BLaER1 treated with 17β-estradiol and CSF1 and Interleukin-3, amounts not matched to agents 10 nM and 100 nM (cell line): ENCODE measurements around the gene AZIN2.
A peak's percentile ranks its signal among the peaks of the same experiment; 100 is the strongest.

Experiments used
- H3K27ac ChIP-seq, 11 experiments: shearing (Covaris generic); formaldehyde crosslinking; 2 replicates each; pipeline ENCODE4 v1.8.1; 2022
- H3K27me3 ChIP-seq, 11 experiments: shearing (Covaris generic); formaldehyde crosslinking; 2 replicates each; pipeline ENCODE4 v1.8.1; 2022
- H3K36me3 ChIP-seq, 11 experiments: shearing (Covaris generic); formaldehyde crosslinking; 2 replicates each; pipeline ENCODE4 v1.8.1; 2022
- H3K4me1 ChIP-seq, 10 experiments: shearing (Covaris generic); formaldehyde crosslinking; 2 replicates each; pipeline ENCODE4 v1.8.1; 2022
- H3K4me2 ChIP-seq, 11 experiments: shearing (Covaris generic); formaldehyde crosslinking; 2 replicates each; pipeline ENCODE4 v1.8.1; 2022
- H3K4me3 ChIP-seq, 10 experiments: shearing (Covaris generic); formaldehyde crosslinking; 2 replicates each; pipeline ENCODE4 v1.8.1; 2022
- H3K9ac ChIP-seq, 11 experiments: shearing (Covaris generic); formaldehyde crosslinking; 2 replicates each; pipeline ENCODE4 v1.8.1; 2022
- H3K9me3 ChIP-seq, 11 experiments: shearing (Covaris generic); formaldehyde crosslinking; replicated peaks in 1 of 11; 2 replicates each; pipeline ENCODE4 v1.8.1; 2022
- H4K20me1 ChIP-seq, 11 experiments: shearing (Covaris generic); formaldehyde crosslinking; 2 replicates each; pipeline ENCODE4 v1.8.1; 2022
- Cebpa-rat ChIP-seq, 11 experiments: shearing (Covaris generic); IDR thresholded peaks; 2 replicates each; pipeline ENCODE4 v1.8.1; 2022

AZIN2 gene

GRCh38 chr1:33137800-33138199, 56.8 kb downstream of the AZIN2 start:
- H3K4me2 ChIP-seq: peak overlapping the region in 8 of 11 experiments; percentile 6 to 49 (median 20); a peak in 9 of 22 replicates

GRCh38 chr1:33140153-33141149, 59.5 kb downstream of the AZIN2 start:
- peaks cover 7 to 43% (median 26%) of the 10 kb centered on the region in 10 experiments; a peak in 17 of 20 replicates for H3K4me1 ChIP-seq
- H3K27me3 ChIP-seq: no peaks in the 10 kb centered on the region
- peaks cover 0 to 13% (median 6%) of the 10 kb centered on the region in 11 experiments; a peak in 9 of 22 replicates for H3K36me3 ChIP-seq
- TF ChIP-seq Cebpa-rat (IDR thresholded peaks at IDR 0.05): no peak
- peaks cover 0 to 18% (median 0%) of the 10 kb centered on the region in 11 experiments; a peak in 3 of 22 replicates for H4K20me1 ChIP-seq
- no peaks in the 10 kb centered on the region for H3K9me3 ChIP-seq
- peak overlapping the region in 4 of 11 experiments; percentile 1 to 20 (median 14); a peak in 4 of 22 replicates for H3K9ac ChIP-seq
- peak overlapping the region in 5 of 11 experiments; percentile 6 to 18 (median 17); a peak in 3 of 22 replicates for H3K4me2 ChIP-seq
- H3K27ac ChIP-seq: no peak overlapping the region
- no peak overlapping the region for H3K4me3 ChIP-seq

More at GRCh38 chr1:33137800-33138199, 56.8 kb downstream of the AZIN2 start:
- Histone ChIP-seq H3K9me3 (no peaks in the 10 kb centered on the region), H3K4me3 (no peak overlapping the region), H3K27me3 (no peaks in the 10 kb centered on the region), H4K20me1 (peaks cover 0 to 18% (median 0%) of the 10 kb centered on the region in 11 experiments; a peak in 3 of 22 replicates), H3K4me1 (peaks cover 14 to 51% (median 33%) of the 10 kb centered on the region in 10 experiments; a peak in 17 of 20 replicates), H3K9ac (peak overlapping the region in 2 of 11 experiments; percentile 3 to 41; a peak in 3 of 22 replicates), H3K27ac (peak overlapping the region in 3 of 11 experiments; percentile 18 to 40 (median 32); a peak in 2 of 22 replicates), H3K36me3 (no peaks in the 10 kb centered on the region)
- TF ChIP-seq Cebpa-rat (IDR thresholded peaks at IDR 0.05): no peak

GRCh38 chr1:33141216-33141615, 60.3 kb downstream of the AZIN2 start:
- Histone ChIP-seq H3K4me3 (no peak overlapping the region), H3K27me3 (no peaks in the 10 kb centered on the region), H3K9me3 (no peaks in the 10 kb centered on the region), H3K4me2 (no peak overlapping the region; a peak in 1 of 22 replicates), H3K36me3 (peaks cover under 1 to 21% (median 9%) of the 10 kb centered on the region in 11 experiments; a peak in 14 of 22 replicates), H3K4me1 (peaks cover 14 to 44% (median 26%) of the 10 kb centered on the region in 10 experiments; a peak in 19 of 20 replicates), H3K9ac (peak overlapping the region in 3 of 11 experiments; percentile 13 to 20 (median 16); a peak in 3 of 22 replicates), H4K20me1 (peaks cover 0 to 18% (median 0%) of the 10 kb centered on the region in 11 experiments; a peak in 3 of 22 replicates), H3K27ac (no peak overlapping the region)
- no peak for TF ChIP-seq Cebpa-rat (IDR thresholded peaks at IDR 0.05)

GRCh38 chr1:33141781-33142180, 60.8 kb downstream of the AZIN2 start:
- H3K36me3 ChIP-seq: peaks cover 6 to 27% (median 15%) of the 10 kb centered on the region in 11 experiments; a peak in 20 of 22 replicates
- H4K20me1 ChIP-seq: peaks cover 0 to 18% (median 0%) of the 10 kb centered on the region in 11 experiments; a peak in 3 of 22 replicates
- no peak overlapping the region for H3K9ac ChIP-seq
- no peak overlapping the region for H3K4me2 ChIP-seq
- TF ChIP-seq Cebpa-rat (IDR thresholded peaks at IDR 0.05): no peak
- no peak overlapping the region for H3K27ac ChIP-seq
- H3K4me3 ChIP-seq: no peak overlapping the region
- H3K9me3 ChIP-seq: no peaks in the 10 kb centered on the region
- H3K4me1 ChIP-seq: peaks cover 15 to 42% (median 26%) of the 10 kb centered on the region in 10 experiments; a peak in 19 of 20 replicates
- H3K27me3 ChIP-seq: no peaks in the 10 kb centered on the region

- TF ChIP-seq Cebpa-rat (IDR thresholded peaks at IDR 0.05): no peak; a peak in 1 of 22 replicates
These were observed 61.6 kb downstream of the AZIN2 start for GRCh38 chr1:33142483-33143064.

GRCh38 chr1:33143176-33143575, 62.2 kb downstream of the AZIN2 start:
- H3K4me3 ChIP-seq: no peak overlapping the region
- no peak overlapping the region for H3K27ac ChIP-seq
- peaks cover 15 to 41% (median 25%) of the 10 kb centered on the region in 11 experiments; a peak in 20 of 22 replicates for H3K36me3 ChIP-seq
- no peaks in the 10 kb centered on the region for H3K27me3 ChIP-seq
- peaks cover 9 to 30% (median 18%) of the 10 kb centered on the region in 10 experiments; a peak in 17 of 20 replicates for H3K4me1 ChIP-seq
- H3K9me3 ChIP-seq: no peaks in the 10 kb centered on the region
- no peak overlapping the region for H3K4me2 ChIP-seq
- no peak for TF ChIP-seq Cebpa-rat (IDR thresholded peaks at IDR 0.05)
- no peak overlapping the region for H3K9ac ChIP-seq
- H4K20me1 ChIP-seq: peaks cover 0 to 18% (median 0%) of the 10 kb centered on the region in 11 experiments; a peak in 3 of 22 replicates

More at GRCh38 chr1:33142483-33143064, 61.6 kb downstream of the AZIN2 start:
- Histone ChIP-seq H3K27me3 (no peaks in the 10 kb centered on the region), H3K4me1 (peaks cover 12 to 35% (median 22%) of the 10 kb centered on the region in 10 experiments; a peak in 19 of 20 replicates), H4K20me1 (peaks cover 0 to 18% (median 0%) of the 10 kb centered on the region in 11 experiments; a peak in 3 of 22 replicates), H3K4me2 (no peak overlapping the region), H3K36me3 (peaks cover 14 to 35% (median 23%) of the 10 kb centered on the region in 11 experiments; a peak in 20 of 22 replicates), H3K9ac (0 out of 22 replicates have a peak overlapping the region, but pooled peaks of 1 of the 11 experiments have one; percentile 4), H3K27ac (no peak overlapping the region), H3K4me3 (no peak overlapping the region), H3K9me3 (no peaks in the 10 kb centered on the region)

GRCh38 chr1:33143698-33144097, 62.7 kb downstream of the AZIN2 start:
- no peak overlapping the region for H3K9ac ChIP-seq
- TF ChIP-seq Cebpa-rat (IDR thresholded peaks at IDR 0.05): no peak
- H3K27ac ChIP-seq: no peak overlapping the region
- no peak overlapping the region for H3K4me3 ChIP-seq
- no peaks in the 10 kb centered on the region for H3K27me3 ChIP-seq
- H3K4me2 ChIP-seq: no peak overlapping the region
- peaks cover 9 to 30% (median 18%) of the 10 kb centered on the region in 10 experiments; a peak in 17 of 20 replicates for H3K4me1 ChIP-seq
- peaks cover 15 to 42% (median 25%) of the 10 kb centered on the region in 11 experiments; a peak in 20 of 22 replicates for H3K36me3 ChIP-seq
- peaks cover 0 to 16% (median 0%) of the 10 kb centered on the region in 11 experiments; a peak in 3 of 22 replicates for H4K20me1 ChIP-seq
- H3K9me3 ChIP-seq: no peaks in the 10 kb centered on the region

- H3K27ac ChIP-seq: no peak overlapping the region
- H3K36me3 ChIP-seq: peaks cover 15 to 42% (median 25%) of the 10 kb centered on the region in 11 experiments; a peak in 20 of 22 replicates
- H4K20me1 ChIP-seq: peaks cover 0 to 7% (median 0%) of the 10 kb centered on the region in 11 experiments; a peak in 3 of 22 replicates
- no peaks in the 10 kb centered on the region for H3K27me3 ChIP-seq
- peak overlapping the region in 1 of 11 experiments; percentile 18; a peak in 1 of 22 replicates for H3K9ac ChIP-seq
- peak overlapping the region in 2 of 11 experiments; percentile 12; a peak in 1 of 22 replicates for H3K4me2 ChIP-seq
- H3K4me3 ChIP-seq: no peak overlapping the region
- H3K9me3 ChIP-seq: no peaks in the 10 kb centered on the region
- TF ChIP-seq Cebpa-rat (IDR thresholded peaks at IDR 0.05): no peak
- H3K4me1 ChIP-seq: peaks cover 15 to 29% (median 19%) of the 10 kb centered on the region in 10 experiments
These were observed 65.0 kb downstream of the AZIN2 start for GRCh38 chr1:33146003-33146402.
